Hepatocyte (in vitro differentiated cells): ENCODE results near the gene RPGR.

Experiments used
- EZH2 ChIP-seq: fragments of 200-600 bp; sonication (generic); IDR thresholded peaks from 2 replicates; pipeline ENCODE4 v1.6.1; 2016; ENCODE audit warnings: antibody characterized with exemption, mild to moderate bottlenecking, borderline replicate concordance
- EZH2phosphoT487 ChIP-seq: fragments of 200-600 bp; sonication (generic); IDR thresholded peaks from one replicate; pipeline ENCODE4 v1.6.1; 2018; ENCODE audit warnings: antibody characterized with exemption, mild to moderate bottlenecking, low read depth, moderate library complexity; ENCODE audit not compliant: unreplicated experiment, severe bottlenecking
- TF ChIP-seq, protein P1 (sequence below): fragments of 200-600 bp; sonication (generic); IDR thresholded peaks from 2 replicates; pipeline ENCODE4 v1.5.1; 2016; ENCODE audit warnings: antibody characterized with exemption, mild to moderate bottlenecking; ENCODE audit not compliant: poor library complexity

DNA sequence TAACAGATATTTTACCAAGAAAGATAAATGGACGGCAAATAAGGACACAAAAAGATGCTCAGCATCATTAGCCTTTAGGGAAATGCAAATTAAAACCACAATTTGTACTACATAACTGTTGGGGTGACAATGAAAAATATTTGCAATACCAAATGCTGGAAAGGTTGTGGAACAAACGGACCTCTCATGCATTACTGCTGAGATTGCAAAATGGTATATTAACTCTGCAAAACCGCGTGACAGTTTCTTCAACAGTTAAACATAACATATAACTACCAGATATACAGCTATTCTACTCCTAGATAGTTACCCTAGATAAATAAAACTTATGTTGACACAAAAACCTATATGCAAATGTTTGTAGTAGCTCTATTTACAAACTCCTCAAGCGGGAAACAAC, 18.8 kb upstream of the RPGR start:
- no peak for TF ChIP-seq EZH2
- TF ChIP-seq, protein P1, sequence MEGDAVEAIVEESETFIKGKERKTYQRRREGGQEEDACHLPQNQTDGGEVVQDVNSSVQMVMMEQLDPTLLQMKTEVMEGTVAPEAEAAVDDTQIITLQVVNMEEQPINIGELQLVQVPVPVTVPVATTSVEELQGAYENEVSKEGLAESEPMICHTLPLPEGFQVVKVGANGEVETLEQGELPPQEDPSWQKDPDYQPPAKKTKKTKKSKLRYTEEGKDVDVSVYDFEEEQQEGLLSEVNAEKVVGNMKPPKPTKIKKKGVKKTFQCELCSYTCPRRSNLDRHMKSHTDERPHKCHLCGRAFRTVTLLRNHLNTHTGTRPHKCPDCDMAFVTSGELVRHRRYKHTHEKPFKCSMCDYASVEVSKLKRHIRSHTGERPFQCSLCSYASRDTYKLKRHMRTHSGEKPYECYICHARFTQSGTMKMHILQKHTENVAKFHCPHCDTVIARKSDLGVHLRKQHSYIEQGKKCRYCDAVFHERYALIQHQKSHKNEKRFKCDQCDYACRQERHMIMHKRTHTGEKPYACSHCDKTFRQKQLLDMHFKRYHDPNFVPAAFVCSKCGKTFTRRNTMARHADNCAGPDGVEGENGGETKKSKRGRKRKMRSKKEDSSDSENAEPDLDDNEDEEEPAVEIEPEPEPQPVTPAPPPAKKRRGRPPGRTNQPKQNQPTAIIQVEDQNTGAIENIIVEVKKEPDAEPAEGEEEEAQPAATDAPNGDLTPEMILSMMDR = no peak
- no peak for TF ChIP-seq EZH2phosphoT487
